GM19238 (cell line): Measurements from ENCODE around the gene TXN2.
"Not testable (repeated sequence)": the region's sequence is repeated elsewhere in the genome, so short reads cannot be mapped to it uniquely, and the experiment has no call there.

ENCODE experiments used
- DNase-seq: peaks from one replicate; pipeline ENCODE4 v3.0.0; 2011; ENCODE audit warnings: low spot score; ENCODE audit not compliant: insufficient read length

The TXN2 gene

DNA sequence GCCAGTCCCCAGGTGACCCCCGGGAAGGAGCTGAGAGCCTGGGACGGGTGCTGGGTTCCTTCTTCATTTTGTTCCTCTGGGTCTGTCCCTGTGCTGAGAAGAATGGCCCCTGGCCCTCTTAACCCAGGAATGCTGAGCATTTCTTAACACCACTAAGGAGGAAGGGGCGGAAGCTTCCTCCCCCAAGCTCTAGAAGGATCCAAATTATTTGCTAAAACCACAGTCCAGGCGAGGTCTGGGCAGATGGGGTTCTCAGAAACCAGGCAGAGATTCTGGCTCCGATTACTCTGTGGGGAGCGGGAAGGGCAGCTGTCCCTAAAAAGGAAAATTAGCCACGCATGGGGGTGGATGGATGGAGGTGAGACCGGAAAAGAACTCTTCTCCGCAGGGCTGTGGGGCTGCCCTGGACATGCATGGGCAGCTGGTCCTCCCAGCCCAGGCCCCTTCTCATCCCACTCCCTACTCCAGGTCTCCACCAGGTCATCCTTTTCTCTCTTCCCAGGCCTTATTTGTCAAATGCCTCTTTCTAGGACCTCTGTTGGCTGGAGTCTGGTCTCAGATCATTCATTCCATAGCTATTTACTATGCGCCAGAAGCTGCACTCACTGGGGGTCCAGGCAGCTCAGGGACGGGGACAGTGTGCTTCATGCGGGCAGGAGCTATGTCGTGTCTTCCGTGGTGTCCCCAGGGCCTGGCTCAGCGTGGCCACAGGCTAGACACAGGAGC, 48.7 kb downstream of the TXN2 start:
- DNase-seq: no peak

DNA sequence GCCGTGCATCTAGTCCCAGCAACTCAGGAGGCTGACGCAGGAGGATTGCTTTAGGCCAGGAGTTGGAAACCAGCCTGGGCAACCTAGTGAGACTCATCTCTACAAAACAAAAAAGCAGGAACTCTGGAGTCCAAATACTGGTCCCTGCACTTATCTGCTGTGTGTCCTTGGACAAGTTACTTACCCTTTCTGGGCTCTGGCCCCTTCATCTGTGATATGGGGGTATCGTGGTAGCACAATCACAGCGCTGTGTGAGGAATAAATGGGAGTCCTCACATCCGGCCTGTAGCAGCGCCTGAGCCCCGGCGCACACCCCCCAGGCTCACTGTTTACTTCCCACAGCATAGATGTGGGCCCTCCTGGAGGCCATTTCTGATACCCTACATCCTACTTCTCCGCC, 49.5 kb downstream of the TXN2 start:
- no peak for DNase-seq

DNA sequence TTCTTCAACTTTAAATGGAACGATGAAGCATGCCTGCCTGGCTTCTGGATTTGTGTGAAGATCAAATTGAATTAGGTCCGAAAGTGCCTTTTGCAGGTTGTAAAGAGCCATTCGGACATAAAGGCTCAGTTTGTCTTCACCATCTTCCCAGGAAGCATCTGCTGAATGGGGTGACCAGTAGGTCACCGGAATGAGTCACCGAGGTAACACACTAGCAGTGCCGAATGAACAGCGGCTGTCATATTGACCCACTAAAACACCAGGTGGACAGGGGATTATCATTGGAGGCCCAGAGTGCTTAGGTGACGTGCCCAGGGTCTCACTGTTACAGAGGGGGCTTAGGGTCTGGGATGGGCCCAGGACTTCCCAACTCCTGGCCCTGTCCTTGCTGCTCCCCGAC, 50.6 kb downstream of the TXN2 start:
- no peak for DNase-seq

DNA sequence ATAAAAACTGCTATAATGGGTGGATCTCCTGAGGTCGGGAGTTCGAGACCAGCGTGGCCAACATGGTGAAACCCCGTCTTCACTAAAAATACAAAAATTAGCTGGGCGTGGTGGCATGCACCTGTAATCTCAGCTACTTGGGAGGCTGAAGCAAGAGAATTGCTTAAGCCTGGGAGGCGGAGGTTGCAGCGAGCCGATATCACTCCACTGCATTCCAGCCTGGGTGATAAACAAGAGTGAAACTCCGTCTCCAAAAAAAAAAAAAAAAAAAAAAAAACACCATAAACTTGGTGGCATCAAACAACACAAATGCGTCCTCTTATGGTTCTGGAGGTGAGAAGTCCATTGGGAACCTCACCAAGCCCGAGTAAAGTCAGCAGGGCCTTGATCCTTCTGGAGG, 53.5 kb downstream of the TXN2 start:
- DNase-seq: not testable (repeated sequence)

DNA sequence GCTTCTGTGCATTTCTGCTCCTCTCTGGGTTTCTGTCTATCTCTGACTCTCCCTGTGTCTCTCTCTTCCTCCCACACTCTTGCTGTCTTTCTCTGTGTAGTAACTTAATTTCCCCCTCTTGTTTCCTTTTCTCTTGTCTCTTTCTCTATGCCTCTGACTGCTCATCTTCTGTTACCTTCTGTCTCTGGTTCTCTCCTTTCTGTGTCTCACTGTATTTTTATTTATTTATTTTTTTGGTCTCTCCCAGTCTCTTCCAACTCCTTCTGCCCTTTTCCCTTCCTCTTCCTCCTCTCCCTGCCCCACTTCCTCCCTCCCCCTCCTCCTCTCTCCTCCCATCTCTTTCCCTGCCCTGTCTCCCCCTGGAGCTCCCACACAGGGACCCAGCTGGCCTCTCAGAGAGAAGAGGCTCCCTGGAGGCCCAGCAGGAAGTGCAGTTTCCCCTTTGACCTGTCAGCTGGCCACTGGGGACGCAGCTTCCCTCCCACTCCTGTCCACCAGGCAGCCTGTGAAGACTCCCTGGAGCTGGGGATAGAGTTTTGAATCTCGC, 55.4 kb downstream of the TXN2 start:
- DNase-seq: no peak

DNA sequence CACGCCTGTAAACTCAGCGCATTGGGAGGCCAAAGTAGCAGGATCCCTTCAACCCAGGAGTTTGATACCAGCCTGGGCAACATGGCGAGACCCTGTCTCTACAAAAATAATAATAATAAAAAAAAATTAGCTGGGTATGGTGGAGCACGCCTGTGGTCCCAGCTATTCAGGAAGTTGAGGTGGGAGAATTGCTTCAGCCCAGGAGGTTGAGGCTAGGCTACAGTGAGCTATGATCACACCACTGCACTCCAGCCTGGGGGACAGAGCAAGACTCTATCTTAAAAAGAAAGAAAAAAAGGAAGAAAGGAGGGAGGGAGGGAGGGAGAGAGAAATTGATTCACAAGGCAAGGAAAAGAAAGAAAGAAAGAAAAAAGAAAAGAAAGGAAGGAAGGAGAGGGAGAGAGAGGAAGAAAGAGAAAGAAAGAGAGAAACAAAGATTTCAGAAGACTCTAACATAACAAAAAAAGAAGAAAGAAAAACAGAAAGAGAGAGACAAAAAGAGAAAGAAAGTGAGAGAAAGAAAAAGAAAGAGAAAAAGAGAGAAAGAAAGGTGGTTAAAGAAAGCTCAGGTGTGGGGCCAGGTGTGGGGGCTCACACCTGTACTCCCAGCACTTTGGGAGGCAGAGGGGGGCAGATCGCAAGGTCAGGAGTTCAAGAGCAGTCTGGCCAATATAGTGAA, 56.4 kb downstream of the TXN2 start:
- no peak for DNase-seq

DNA sequence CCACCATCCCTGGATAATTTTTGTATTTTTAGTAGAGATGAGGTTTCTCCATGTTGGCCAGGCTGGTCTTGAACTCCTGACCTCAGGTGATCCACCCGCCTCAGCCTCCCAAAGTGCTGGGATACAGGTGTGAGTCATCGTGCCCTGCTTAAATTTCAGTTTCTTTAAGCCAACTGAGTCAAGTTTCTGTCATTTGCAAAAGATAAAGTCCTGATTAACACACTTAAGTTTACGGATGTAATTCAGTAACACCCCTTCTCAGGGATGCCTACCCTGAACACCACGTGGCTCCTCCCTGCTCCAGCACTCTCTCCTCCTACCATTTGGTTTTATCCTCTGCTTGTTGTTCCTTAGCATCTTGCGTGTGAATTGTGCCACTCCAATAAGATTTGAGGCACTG, 57.0 kb downstream of the TXN2 start:
- not testable (repeated sequence) for DNase-seq

DNA sequence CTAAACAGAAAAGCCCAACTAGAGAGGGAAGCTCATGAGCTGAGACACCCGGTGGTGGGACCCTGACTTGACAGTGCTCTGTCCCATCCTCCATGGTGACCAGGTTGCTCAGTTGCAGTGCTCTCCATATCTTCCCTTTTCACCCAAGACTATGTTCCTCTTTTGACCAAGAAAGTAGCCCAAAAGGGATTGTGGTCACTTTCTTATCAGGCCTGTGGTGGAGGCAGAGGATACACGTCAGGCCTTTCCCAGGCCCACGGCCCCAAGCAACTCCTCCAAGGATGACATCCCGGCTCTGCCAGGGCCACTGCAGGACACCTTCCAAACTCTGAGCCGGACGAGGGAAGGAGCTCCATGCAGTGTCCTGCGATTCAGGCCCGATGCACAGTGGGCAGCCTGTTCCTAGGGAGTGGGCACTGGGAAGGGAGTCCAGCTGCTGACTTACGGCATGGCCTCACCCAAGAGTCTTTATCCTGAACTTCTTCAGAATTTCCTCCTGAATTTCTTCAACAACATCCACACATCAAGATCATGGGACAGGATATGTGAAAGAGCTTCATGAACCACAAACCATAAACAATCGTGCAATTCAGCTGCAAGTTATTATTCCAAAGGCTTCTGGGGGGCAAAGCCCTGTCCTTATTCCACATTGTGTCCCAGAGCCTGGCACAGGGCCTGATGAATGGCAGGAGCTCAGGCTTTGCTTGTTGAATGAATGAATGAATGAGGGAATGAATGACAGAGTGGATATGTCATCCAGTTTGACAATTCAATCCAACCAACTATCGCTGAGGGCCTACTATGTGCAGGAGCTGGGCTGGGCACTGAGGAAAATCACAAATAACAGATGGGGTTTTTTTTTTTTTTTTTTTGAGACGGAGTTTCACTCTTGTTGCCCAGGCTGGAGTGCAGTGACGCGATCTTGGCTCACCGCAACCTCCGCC, 57.7 kb downstream of the TXN2 start:
- no peak for DNase-seq

DNA sequence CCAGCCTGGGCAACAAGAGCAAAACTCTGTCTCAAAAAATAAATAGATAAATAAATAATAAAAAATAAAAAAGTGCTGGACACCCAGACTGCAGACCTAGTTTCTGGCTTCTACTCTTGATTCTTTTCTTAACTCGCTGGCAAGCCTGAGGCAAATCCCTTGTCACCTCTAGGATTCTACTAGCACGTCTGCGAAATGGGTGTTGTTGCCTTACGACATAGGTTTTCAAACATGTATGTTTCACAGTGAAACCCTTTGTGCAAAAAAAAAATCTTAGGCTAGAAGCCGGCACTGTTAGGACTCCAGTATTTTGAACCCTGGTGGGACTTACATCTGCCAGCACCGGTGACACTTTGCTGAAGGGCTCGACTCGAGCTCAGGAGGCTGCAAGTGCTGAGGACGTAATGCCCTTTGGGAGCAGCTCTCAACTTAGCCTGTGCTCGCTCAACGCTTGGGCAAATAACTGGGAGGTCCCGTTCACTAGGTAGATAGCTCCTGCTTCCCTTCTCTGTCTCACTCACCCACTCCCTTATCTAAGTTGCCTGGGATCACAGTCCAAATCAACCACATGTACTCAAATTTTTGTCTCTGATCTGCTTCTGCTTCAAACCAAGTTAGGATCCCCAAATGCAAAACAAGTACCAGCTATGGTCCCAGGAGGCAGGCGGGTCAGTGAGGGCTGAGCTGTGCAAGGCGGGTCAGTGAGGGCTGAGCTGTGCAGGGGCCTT, 59.0 kb downstream of the TXN2 start:
- DNase-seq: no peak

DNA sequence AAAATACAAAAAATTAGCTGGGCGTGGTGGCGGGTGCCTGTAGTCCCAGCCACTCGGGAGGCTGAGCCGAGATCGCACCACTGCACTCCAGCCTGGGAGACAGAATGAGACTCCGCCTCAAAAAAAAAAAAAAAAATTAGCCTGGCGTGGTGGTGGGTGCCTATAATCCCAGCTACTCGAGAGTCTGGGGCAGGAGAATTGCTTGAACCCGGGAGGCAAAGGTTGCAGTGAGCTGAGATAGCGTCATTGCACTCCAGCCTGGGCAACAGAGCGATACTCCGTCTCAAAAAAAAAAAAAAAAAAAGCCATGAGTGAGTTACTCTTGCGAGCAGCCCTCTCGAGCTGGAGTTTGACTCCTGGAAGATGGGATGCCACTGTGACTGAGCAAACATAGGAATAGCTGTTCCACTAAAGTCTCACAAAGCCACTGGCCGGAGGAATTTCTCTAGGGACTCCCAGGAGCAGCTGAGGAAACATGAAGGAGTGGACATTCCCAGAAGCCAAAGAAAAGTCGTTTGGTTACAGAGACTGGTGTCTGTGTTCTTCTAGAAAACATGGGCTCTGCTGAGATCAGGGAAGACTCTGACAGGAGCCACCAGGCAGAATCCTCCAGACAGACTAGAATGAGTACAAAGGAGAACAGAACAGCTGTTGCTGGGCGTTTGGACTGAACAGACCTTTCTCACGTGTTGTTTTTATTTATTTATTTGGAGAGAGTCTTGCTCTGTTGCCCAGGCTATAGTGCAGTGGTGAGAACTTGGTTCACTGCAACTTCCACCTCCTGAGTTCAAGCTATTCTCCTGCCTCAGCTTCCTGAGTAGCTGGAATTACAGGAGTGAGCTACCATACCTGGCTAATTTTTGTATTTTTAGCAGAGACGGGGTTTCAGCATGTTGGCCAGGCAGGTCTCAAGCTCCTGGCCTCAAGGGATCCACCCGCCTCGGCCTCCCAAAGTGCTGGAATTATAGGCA, 61.2 kb downstream of the TXN2 start:
- DNase-seq: no peak

DNA sequence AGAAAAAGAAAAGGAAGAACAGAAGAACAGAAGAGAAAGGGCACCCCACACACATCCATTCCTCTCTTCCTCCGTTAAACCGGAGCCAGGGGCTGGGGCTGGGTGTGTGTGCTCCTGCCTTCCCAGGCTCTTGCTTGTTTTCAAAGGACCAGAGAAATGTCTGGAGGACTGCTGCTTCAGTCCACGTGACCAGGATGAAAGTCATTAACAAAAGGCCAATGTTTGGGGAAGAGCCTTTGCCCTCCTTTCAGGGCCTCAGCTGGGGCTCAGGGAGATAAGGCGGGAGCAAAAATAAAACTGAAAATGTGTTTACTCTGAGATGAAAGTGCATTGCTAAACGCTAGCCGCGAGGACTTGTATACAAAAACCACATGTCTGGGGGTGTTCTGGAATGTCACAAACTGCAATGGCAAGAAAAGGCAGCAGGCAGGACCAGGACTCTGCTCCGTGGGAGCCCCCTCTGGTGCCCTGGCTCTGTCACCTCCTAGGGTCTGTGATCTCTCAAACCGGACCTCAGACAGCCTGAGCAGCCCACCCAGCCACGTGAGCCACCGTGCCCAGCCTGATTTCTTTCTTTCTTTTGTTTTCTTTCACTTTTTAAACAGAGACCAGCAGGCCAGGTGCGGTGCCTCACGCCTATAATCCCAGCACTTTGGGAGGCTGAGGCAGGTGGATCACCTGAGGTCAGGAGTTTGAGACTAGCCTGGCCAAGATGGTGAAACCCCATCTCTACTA, 62.1 kb downstream of the TXN2 start:
- DNase-seq: no peak

DNA sequence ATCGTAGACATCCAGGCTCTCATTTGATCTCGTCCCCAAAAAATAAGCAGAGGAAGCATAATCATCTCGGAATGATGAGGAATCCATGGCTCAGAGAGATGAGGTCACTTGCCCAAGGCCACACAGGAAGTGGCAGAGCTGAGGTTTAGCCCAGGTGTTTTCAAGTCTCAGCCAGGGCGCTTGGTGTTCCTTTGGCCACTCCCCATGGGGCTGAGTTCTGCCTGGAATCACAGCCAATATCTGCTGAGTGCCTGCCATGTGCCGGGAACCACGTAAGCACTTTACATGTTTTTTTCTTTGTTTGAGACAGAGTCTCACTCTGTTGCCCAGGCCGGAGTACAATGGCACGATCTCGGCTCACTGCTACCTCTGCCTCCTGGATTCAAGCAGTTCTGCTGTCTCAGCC, 64.2 kb downstream of the TXN2 start:
- no peak for DNase-seq
